Retina (tissue), 1 donor: ENCODE data around the gene TMEM44.

Source experiments
- DNase-seq: peaks from one replicate; pipeline ENCODE4 v3.0.0-alpha.2; 2016

Gene TMEM44, protein sequence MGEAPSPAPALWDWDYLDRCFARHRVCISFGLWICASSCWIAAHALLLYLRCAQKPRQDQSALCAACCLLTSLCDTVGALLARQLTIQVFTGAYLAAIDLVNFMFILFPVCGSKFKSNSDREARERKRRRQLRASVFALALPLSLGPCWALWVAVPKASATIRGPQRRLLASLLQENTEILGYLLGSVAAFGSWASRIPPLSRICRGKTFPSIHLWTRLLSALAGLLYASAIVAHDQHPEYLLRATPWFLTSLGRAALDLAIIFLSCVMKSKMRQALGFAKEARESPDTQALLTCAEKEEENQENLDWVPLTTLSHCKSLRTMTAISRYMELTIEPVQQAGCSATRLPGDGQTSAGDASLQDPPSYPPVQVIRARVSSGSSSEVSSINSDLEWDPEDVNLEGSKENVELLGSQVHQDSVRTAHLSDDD

DNA sequence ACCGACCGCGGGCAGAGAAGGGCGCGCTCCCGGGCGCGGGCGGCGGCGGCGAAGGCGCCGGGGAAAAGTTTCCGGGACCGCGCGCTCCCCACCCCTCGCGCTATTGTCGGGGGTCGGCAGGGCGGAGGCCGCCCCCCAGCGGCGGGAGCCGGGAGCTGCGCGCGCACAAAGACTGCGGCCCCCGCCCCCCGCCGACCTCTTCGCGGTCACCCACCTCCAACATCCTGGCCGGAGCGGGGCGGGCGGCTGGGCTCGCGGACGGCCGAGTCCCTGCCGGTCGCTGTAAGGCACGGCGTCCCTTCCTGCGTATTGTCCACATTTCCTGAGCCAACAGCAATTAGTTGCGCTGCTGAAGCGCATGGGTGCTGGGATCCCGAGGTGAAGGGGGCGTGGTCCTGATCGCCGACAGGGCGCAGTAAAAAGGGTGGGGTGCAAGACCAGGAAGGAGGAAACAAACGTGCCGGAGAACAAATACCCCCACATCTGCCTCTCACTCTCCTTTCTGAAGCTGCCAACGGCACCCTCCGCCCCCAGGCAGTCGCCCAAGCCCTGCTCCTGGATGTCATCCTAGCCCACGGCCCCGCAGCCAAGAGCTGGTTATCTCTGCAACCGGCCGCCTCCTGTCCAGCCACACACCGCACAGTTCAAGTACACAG, at the start of gene TMEM44:
Gene TMEM44 (minus strand): TSS at position 71 of the 656 bp plus-strand sequence. CDS start 204 bp downstream, outside the sequence.
- DNase-seq = peak; percentile 94

GRCh38 chr3:194682694-194683310, 49.6 kb upstream of the TMEM44 start:
- DNase-seq = peak; percentile 81

GRCh38 chr3:194682189-194682693, 49.0 kb upstream of the TMEM44 start:
- DNase-seq = no peak

DNA sequence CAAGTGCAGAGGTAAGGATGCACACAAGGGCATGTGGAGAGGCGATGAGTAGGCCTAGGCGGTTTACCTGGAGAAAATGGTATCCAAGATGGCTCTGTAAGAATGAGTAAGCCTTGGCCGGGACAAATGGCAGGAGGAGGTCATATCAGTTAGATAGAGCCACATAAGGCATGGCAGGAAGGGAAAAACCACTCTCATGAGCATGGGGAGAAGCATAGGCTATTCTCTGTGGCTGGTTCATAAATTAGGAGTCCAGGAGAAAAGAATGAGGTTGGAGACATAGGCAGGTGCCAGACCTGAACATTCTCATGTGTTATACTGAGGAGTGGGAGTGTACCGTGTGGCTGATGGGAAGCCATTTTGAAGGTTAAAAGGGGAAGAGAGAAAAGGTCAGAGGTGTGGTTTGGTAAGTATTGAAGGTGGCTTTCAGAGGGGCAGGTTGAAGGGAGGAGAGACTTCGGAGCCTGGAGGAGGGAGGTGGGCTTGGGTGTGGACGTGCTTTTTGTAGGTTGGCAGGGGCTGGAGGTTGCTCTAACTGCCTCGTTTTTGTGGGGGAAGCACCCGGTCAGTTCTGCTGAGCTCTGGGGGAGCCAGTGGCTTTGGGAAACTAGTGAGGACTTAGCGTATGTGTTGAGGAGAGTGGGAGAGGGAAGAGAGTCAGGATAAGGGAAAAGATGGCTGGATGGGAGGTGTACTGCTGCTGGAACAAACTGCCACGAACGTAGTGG, 47.8 kb upstream of the TMEM44 start:
- DNase-seq = no peak

DNA sequence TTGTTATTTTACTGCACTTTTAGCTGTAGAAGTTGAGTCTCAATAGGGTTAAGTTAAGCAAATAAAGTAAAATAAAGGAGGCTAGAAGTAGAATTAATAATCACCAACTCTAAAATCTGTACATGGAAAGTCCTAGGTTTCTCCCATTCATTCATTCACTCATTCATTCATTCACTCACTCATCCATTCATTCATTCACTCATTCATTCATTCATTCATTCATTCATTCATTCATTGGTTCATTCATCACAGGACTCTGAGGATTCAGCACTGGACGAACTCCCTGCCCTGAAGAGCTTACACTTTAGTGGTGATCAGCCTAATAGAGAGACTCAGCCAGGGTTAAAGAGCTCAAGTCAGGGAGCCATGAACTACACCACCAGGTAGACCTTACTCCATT, 43.3 kb upstream of the TMEM44 start:
- no peak for DNase-seq

DNA sequence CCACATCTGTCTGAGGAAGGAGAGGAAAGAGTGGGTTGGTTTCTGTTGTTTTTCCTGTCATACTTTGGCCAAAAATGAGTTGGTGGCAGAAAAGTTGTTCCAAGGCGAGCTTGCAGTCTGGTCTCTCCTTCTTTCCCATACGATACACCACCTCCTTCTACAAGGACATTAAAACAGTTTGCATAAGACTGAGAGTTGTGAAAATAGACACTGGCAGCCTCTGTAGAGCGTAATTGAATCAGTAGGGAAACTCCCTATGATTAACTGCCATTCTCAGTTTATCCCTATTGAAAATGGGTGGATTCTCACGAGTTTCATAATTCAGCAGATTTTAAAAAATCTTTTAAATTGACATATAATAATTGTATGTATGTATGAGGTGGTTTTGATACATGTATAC, 42.5 kb upstream of the TMEM44 start:
- no peak for DNase-seq

DNA sequence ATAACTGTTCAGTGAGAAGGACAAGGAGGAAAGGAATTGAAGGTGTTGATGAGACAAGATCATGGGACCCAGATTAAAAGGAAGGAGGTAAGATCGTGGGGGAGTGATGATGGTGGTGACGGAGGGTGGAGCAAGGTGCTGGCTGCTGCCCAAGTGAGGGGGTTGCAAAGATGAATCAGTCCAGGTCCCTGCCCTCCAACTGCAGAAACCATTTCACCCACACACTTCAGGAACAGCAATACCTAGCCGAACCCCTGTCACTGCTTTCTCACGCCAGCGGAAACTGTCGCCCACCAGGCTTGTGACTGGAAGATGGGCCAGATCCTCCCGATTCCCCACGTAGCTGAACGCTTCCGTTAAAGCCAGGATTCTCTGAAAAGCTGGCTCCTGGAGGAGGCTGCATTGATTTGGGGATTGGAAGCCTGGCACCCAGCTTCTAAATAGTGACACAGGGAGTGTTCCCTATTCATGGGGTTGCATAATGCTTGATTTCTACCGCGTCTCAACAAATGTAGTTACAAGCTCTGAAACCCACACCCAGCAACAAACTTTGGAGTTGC, 41.9 kb upstream of the TMEM44 start:
- no peak for DNase-seq

DNA sequence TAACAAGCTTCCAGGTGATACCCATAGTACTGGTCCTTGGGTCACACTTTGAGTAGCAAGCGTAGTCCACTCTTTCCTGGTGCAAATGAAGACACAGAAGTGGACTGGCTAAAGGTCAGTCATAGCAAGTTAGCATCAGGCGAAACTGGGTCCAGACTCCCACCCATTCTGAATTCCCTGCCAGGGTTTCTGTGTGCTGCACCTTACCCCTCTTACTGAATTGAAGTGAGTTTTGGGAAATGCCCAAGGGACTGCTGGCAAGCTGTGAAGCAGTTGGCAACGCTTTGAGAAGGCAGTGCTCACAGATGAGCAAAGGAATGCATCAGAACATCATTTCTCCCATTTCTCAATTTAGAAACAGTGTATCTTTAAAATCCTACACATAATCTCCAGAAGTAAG, 40.5 kb upstream of the TMEM44 start:
- DNase-seq = no peak

DNA sequence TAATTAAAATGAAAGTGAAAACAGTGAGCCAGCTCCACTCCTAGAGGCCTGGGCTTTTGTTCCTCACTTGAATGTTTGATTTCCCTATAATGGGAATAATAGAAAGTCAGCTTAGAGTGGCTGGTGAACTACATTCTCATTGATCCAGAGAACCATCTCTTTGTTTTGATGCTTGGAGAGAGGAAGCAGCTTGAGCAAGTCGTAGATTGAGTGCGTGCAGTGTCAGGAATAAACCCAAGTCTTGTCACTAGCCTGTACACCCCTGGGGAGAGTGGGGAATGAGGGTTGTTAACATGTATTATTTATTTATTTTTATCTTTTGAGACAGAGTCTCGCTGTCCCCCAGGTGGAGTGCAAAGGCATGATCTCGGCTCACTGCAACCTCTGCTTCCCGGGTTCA, 39.7 kb upstream of the TMEM44 start:
- no peak for DNase-seq

DNA sequence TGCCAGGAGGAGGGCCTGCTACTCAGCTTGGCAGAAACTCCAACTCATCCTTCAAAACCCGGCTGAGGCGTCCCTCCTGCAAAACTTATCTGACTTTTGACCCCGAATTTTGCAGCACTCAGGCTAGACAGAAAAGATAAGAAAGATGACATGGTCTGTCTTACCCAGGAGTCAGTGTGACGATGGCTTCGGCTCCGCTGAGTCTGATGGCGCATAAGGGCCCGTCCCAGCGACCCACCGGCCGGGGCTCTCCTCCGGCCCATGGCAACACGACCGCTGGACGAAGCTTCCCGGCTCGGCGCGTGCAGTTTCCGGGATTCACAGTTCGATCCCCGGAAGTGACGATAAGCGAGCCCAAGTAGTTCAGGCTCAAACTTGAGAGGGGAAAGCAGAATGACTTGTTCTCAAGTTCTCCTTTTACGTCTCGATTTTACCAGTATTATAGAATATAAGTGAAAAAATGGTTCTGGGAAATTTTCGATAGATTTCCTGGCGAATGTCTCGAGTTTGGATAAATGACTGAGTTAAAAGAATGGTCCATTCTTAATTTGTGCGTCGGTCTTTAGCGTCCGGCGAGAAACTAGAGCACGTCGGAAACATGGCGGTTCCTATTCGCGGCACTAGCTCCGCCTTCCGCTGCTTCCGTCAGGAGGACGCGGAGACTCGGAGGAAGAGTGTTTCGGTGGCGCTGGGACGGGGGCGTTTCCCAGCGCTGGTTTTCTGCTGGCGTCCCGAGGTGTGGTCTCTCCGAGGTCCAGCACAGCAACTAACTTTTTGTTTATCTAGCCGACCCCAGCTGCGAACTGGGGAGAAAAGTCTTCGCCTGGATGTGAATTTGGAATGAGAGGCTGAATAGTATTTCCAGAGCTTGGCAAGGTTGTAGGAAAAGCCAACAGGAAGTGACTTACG, 38.9 kb upstream of the TMEM44 start, which contains the start of gene LSG1:
Gene LSG1 (minus strand): TSS at position 292 of the 909 bp plus-strand sequence. CDS start 29 bp downstream, at position 263.
- DNase-seq = peak; percentile 98

DNA sequence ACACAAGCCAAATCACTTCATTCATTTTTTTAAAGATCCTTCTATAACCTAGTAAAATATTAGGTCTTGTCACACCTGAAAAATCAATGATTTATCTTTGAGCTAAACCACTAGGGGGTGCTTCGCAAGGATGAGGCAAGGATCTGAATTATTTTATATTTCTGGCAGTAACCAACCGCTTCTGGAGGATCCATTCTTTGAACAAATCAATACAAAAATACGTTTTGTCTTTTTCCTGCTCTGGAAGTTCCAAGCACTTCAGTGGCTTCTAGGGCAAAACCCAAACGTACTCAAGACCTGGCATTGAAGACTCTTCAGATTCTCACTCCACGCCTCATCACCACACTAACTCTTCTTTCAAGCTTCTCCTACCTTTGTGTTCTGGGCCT, 38.3 kb upstream of the TMEM44 start:
- no peak for DNase-seq

- no peak for DNase-seq
Observed at GRCh38 chr3:194667363-194667762, 34.1 kb upstream of the TMEM44 start.

DNA sequence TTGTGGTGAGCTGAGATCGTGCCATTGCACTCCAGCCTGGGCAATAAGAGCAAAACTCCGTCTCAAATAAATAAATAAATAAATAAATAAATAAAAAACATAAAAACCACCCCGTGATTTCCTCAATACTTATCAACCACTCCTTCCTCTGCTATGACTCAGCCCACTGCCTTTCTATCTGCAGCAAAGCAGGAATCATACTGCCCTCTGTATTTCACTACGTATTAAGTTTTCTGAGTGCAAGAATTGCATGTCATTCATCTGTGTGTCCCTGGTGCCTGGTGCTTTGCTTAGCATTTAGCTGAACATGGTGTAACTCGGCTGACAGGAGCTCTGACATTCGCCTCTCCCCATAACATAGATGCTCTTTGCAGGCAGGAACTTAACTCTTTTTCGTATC, 31.6 kb upstream of the TMEM44 start:
- DNase-seq = no peak

DNA sequence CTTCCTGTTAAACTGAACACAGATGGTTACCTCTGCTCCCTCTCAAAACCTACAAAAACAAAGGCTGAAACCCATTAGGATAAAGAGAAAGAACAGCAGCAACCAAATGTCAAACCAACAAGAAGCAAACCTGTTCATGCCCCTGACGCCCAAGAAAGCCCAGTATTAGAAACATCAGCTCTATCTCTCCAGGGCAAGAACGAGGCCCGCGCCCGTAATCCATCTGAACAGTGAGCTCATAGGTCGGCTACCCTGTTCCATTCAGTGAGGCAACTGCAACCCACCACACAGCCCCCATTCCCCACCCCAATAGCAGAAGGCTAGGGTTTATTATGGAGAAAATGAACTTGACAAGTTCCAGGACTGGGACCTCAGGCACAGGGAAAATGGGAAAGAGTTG, 28.7 kb upstream of the TMEM44 start:
- DNase-seq = no peak

DNA sequence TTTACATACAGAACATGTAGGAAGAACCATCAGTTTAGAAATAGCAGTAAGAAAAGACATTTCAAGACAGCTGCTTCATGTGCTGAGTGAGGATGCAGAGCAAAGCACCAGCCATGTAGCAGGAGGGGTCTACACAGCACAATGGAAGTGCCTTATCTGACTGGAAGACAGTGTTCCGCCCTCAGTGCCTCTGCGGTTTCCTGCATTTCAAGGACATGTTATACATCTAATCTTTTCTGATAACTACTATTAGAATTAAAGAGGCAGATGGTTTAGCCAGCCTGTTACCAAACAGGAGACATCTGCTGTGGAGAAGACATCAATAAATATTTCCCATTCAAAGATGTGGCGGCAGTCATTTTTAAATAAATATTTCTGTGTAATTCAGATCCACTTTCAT, 28.2 kb upstream of the TMEM44 start:
- DNase-seq = no peak

GRCh38 chr3:194659778-194660177, 26.6 kb upstream of the TMEM44 start:
- DNase-seq = no peak

DNA sequence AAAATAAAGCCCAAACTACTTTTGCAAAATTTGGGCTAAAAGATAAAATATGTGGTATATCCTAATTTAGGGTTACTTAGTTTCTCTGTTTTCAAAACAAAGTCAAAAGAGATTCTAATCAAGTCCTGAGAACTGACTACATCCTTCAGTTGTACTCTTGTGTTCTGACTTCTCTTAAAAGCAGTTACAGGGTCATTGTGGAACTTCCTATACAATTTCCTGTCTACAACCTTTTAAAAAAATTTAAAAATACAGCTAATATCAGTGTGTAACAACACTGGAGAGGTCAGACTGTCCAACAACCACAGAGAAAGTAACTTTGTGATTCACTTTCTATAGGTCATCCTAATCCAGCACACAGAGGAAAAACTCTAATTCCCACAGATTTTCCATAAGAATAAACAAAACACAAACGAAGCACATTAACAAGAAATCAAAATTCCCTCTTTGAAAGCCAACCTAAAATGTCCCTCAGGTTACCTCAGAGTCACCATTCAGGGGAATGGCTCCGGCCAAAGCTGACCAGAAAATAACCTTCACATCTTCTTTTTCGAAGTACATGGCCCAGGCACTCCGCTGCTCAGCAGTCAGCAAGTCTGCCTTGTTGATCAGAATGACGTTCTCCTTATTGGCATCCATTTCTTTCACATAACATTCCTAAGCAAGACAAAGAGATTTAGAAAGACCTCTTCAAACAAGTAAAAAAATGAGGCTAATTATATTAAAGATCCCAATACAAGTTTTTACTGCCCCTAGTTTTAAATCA, 25.4 kb upstream of the TMEM44 start:
- no peak for DNase-seq

DNA sequence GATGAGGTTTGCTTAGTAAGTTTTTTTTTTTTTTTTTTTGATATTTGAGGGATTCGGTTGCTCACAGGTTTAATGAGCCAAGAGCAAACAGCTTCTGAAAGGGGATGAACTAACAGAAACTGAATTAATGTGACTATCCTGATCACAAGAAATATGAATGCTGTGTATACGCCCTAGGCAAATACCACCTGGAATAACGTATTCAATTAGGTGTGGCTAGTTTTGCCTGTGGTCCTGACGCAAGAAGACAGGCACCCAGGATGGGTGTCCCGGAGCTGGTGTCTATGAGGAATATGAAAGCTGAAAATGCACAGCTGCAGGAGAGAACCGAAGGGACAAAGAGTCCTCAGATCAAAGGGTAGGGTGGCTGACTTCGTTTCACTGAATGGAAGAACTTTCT, 24.2 kb upstream of the TMEM44 start:
- no peak for DNase-seq

- DNase-seq = no peak
Observed at GRCh38 chr3:194654443-194654842, 21.2 kb upstream of the TMEM44 start.

GRCh38 chr3:194647747-194648146, 14.5 kb upstream of the TMEM44 start:
- no peak for DNase-seq

DNA sequence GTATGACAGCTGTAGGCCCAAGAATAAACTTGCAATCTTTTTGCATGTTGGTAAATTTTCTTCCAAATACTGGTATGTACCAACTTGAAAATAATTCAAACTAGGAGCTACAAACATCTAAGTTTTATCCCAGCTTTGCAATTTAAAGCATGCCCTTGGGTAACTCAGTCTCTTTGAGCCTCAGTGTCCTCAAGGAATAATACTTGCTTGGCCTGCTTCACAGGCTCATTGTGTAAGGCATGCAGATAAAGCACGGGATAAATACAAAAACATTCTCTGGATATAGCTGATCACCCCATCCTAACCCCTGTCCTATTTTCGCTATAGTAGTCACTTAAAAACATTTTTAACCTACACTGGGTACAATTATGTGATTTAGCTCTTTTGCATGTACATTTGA, 9.6 kb upstream of the TMEM44 start:
- DNase-seq = no peak
